ENCODE measurements around the gene CPN2.

CPN2 gene

DNA sequence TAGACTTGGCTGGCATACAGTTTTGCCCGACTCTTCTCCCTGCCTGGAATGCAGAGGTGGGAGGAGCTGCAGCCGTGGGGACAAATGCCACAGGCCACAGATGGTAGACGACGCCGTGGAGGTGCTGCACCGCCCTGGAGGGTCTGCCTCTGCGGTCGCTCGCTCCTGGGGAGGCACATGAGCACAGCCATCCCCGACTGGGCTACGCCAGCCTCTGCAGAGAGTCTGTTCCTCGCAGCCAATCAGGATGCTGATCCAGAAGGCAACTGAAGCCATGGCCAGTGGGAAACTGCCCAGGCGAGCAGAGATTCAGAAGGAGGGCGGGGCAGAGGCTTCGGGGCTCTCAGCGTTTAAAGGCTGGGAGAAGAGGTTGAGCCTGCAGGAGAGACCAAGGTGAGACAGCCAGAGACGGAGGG lies 30.3 kb upstream of the CPN2 start:
- no peak for DNase-seq (ENCODE audit: low read depth in 2 of 2)

DNA sequence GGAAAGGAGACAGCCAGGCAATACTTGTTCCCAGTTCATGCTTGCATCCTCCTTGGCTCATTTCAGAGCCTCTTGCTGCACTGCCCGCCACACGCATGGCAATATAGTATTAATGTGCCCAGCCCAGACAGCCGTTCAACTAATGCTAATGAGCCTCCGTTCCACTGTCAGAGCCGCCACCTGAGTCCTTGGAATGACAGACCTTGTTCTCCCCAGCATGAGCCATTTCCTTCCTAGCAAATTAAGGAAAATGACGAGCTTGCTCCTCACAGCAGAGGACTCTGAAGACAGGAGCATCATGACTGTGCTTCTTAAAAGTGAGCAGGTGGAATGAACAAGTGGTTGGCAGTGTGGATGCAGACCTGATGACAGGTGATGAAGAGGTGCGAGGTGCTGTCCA lies 29.2 kb upstream of the CPN2 start:
- no peak for DNase-seq (ENCODE audit: low read depth in 2 of 2)

DNA sequence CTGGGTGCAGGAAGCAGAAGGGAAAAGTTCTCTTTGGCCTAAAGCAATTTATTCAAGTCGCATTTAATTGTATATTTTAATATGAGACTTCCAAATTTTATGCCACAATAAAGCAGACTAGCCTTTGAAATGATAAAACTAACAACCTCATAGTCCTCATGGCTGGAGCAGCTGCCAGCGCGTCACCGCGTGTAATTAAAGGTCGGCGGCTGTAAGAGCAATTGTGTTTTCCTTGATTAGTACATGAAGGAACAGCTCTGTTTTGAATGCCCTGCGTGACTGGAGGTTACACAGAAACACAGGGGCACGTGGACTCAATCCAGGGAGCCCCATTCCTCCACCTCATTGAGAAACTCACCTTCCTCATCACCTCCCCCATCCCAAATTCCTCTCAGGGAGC lies 28.5 kb upstream of the CPN2 start:
- no peak for DNase-seq (ENCODE audit: low read depth in 2 of 2)

DNA sequence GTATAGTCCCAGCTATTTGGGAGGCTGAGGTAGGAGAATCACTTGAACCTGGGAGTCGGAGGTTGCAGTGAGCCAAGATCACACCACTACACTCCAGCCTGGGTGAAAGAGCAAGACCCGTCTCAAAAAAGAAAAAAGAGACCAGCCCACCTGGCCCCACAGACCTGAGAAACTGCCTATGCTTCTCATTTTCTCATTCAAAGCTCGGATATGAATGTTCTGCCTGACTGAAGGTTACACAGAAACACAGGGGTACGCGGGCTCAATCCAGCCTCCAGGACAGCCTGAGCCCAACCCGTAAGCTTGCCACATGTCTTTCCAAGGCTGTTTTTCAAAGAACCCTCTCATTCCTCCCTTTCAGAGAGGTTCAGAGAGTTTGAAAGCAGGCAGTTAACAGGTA lies 28.1 kb upstream of the CPN2 start:
- no peak for DNase-seq (ENCODE audit: low read depth in 2 of 2)

- no peak for DNase-seq (ENCODE audit: low read depth in 2 of 2)
Measured at GRCh38 chr3:194377708-194378107, 26.6 kb upstream of the CPN2 start.

DNA sequence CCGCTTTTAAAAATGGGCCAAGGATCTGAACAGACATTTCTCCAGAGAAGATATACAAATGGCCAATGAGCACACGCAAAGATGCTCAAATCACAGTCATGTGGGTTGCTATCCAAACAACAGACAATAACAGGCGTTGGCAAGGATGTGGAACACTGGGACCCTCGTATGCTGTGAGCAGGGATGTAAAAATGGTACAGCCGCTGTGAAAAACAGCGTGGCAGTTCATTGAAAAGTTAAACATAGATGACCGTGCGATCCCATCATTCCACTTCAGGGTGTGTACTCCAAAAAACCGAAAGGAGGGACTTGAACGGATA lies 25.1 kb upstream of the CPN2 start:
- DNase-seq (ENCODE audit: low read depth in 2 of 2), result no peak

GRCh38 chr3:194375473-194376240 lies 24.5 kb upstream of the CPN2 start:
- no peak for DNase-seq (ENCODE audit: low read depth in 2 of 2)

DNA sequence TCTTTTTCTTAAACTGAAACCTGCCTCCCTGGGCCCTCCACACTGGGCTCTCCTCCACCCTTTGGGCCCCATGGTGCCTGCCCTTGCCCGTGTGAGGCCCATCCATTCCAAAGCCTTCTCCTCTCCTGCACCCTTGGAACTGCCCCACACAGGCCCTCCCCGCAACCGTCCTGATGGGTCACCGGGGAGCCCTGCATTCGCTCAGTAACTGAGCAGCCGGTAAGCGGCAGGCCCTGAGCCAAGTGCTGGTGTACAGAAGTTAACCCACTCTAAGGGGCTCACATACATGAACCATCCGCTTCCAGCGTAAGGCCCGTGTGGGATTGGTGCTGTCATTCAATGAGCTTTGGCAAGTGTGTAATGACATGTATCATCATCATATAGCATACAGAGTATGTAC lies 23.8 kb upstream of the CPN2 start:
- no peak for DNase-seq (ENCODE audit: low read depth in 2 of 2)

- DNase-seq (ENCODE audit: low read depth in 2 of 2), result no peak
Measured at GRCh38 chr3:194373899-194374298, 22.8 kb upstream of the CPN2 start.

GRCh38 chr3:194373028-194373427 lies 21.9 kb upstream of the CPN2 start:
- no peak for DNase-seq (ENCODE audit: low read depth in 2 of 2)

GRCh38 chr3:194370753-194371152 lies 19.6 kb upstream of the CPN2 start:
- no peak for DNase-seq (ENCODE audit: low read depth in 2 of 2)

DNA sequence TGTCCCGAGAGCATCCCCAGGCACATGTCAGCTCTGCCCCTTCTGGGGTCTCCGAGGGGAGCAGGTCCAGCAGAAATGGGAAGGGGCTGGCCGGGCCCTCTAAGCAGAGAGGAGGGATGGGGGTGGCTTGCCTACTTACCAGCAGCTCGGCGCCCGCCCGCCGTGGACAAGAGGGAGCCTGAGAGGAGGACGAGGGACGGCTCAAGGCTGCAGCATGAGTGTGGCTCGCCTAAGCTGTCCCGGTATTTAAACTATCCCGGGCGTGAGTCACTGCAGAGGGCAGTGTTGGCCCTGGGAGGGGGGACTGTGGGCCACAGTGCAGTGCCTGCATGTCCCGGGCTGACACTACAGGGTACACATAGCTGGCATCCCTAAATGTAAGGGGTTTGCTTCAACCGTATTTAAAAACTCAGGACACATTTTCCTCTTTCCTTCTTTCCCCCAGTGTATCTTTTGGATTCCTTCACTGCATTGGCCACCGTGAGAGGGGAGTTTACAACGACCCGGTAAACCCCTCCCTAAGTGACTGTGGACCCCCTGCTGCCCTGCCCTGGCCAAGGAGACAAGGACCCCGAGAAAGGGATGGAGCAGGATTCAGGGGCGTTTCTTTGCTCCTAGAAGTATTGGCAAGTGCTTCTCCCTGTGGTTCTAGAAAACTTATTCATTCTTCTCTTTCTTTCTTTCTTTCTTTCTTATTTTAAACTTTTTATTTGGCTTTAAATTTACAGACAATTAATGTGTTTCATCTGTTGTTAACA lies 18.6 kb upstream of the CPN2 start, which contains the start of gene LRRC15:
Gene LRRC15, minus strand, starts transcription at position 222 of the 758 bp plus-strand sequence. CDS start 8,700 bp downstream, outside the sequence.
- no peak for DNase-seq (ENCODE audit: low read depth in 2 of 2)

GRCh38 chr3:194368918-194369317 lies 17.8 kb upstream of the CPN2 start:
- DNase-seq (ENCODE audit: low read depth in 2 of 2), result no peak

DNA sequence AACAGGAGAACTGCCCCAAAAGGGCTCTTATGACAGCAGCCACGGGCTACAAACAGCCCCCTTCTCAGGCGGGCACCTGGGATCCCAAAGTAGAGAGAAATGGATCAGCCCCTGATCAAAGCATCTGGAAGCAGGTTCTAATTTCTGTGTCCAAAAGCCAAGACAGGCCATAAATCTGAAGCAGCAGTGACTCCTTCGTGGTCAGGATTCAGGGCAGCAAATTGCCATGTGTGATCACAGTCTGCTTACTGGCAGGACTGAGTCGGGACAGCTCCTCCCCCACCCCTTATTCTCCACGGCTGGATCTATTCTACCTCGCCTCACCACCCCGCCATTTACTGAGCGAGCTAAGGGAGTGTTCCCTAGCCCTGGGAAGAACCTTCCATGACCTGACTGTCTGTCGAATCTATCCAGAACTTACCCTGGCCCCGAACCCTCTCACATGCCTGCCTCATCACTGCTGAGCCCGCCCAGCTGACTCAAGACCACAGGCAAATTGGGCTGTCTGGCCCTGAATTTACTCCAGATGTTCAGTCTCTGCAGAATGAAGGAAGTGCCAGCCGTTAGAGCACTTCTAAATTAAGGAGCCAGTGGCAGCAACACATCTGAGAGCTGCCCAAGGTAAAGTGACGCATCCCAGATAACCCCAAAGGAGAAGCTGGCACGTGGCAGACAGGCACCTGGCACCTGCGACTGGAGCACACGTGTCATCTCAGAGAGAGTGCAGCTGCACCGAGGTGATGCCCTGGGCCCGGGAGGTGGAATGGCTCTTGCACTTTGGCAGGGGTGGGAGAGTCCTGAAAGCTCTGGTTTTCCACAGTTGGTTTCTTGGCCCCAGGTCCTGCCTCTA lies 17.1 kb upstream of the CPN2 start:
- DNase-seq (ENCODE audit: low read depth in 2 of 2), result no peak

- DNase-seq (ENCODE audit: low read depth in 2 of 2), result no peak
Measured at GRCh38 chr3:194365978-194366490, 14.9 kb upstream of the CPN2 start.

DNA sequence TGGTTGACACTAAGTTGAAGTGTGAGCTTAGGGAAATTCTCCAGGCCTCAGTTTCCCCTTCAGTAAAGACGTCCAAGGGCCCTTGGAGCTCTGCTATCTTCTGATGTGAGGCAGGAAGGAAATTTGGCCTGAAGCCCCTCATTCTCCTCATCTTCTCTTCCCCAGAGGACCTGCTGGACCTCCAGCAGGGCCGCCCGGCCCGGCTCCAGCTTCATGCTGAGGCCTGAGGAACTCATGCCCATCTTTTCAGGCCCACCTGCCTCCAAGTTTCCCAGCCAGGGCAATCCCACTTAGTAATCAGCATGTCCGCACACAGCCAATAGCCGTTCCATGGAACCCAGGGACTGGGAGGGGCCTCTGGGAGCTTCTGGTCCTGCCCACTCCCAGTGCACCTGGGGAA lies 14.4 kb upstream of the CPN2 start:
- DNase-seq (ENCODE audit: low read depth in 2 of 2), result no peak

DNA sequence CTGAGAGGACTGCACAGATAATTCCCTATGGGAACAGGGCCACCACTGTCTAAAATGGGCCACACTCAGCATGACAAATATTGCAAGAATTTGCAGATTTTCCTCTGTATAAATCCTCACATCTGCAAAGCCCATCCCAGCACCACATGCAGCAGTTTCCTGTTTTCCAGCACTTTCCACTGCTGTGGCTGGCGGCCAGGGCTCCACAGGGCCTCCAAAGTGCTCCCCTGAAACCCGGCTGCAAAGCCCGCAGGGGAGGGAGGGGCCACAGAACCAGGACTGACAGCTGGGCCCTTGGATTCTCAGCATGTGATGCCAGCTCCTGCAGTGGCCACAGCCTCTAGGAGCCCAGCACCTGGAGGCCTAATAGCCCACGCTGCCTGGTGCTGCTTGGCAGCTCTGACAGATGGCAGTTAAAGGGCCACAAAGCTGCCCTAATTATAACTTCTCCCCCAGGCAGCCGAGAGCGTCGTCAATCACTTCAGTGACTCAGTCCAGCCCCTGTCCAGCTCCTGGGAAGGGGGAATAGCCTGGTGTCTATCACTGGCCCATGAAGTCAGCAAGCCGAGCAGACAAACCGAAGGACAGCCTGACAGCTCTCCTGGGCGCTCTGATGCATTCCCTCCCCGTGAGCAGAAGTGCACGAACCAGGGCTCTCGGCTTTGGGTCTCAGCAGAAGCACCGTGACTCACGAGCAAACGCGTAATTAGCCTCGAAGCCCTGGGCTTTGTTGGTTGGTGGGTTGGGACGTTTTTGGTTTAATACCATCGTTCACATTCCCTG lies 13.7 kb upstream of the CPN2 start:
- DNase-seq (ENCODE audit: low read depth in 2 of 2), result no peak

- no peak for DNase-seq (ENCODE audit: low read depth in 2 of 2)
Measured at GRCh38 chr3:194364314-194364651, 13.2 kb upstream of the CPN2 start.

- no peak for DNase-seq (ENCODE audit: low read depth in 2 of 2)
Measured at GRCh38 chr3:194360568-194360967, 9.4 kb upstream of the CPN2 start.

DNA sequence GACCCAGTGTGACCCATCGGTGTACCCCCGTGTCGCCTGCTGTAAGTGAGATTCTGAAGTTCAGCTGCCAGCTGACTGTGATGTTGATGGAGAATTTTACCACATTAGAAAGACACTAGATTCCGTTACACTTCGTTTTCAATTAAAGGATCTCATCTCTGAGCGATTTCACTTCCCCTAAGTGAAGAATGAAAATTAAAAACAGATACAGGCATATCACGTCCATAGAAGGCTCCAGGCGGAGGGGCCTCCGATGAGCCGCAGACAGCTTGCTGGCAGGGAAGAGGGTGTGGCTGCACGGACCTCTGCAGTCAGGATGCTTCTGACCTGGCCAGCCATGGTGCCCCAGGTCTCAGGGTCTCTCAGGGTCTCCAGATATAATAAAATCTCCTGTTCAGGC lies 6.6 kb upstream of the CPN2 start:
- no peak for DNase-seq (ENCODE audit: low read depth in 2 of 2)

DNA sequence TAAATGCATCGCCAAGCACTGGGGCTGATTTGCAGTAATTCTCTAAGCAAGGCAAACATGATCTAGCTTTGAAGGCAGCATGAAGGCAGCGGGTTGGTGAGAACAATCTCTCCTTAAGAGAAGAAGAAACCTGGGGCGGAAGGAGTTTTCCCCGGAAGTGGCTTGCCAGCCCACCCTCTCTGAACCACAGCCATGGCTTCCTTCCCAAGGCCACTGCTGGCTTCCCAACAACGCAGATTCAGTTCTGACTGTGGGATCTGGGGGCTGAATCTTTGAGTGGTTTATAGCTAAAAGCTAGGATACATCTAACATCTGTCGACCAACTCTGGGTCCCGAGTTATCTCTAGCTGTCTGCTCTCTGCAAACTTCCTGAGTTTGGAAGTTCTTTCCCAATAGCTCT lies 4.3 kb upstream of the CPN2 start:
- no peak for DNase-seq (ENCODE audit: low read depth in 2 of 2)

DNA sequence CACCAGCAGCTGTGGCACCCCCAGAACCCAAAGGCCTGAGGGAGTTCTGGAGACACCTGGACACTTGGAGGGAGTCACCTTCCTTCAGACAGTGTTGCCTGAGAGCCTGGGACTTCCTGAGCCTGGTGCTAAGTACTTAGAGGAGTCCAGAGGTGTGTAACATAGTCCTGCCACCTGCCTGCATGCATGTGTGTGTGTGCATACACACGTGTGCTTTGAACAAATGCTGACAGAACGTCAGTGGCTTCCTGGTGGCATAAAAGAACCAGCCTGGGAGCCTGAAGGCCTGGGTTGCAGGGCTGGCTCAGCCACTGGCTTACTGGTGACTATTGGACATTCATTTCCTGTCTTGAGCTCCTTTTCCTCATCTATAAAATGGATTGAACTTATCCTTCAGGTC lies 3.2 kb upstream of the CPN2 start:
- no peak for DNase-seq (ENCODE audit: low read depth in 2 of 2)

All from stimulated activated CD8-positive, alpha-beta memory T cell treated with anti-CD3 and anti-CD28 coated beads, Interleukin-15, amount 100 ng/mL, for 4 hours (primary cell).